ENCODE data around the gene CDH23. TPM values are rescaled to one million over a fixed set of nuclear protein-coding genes. Genes with fewer than 3 reads are reported as not detected.

CDH23 gene
- total RNA-seq, 1 experiment from 2014 or later = 7.8 TPM

- Histone ChIP-seq H3K9me3 (ENCODE audit: insufficient read depth, low read depth) (no peaks in the 10 kb centered on the region), H3K4me1 (replicated peaks; ENCODE audit: insufficient read depth) (no peaks in the 10 kb centered on the region), H3F3A (ENCODE audit: insufficient read depth, low read depth) (no peaks in the 10 kb centered on the region), H3K4me2 (no peak overlapping the region), H3K36me3 (ENCODE audit: low read depth) (no peaks in the 10 kb centered on the region), H3K27ac (no peak overlapping the region), H3K27me3 (ENCODE audit: insufficient read depth, low read depth) (no peaks in the 10 kb centered on the region), H3K9me2 (ENCODE audit: insufficient read depth) (no peaks in the 10 kb centered on the region), H4K20me1 (ENCODE audit: insufficient read depth) (no peaks in the 10 kb centered on the region), H2AFZ (no peak overlapping the region), H3K79me2 (ENCODE audit: low read depth) (no peaks in the 10 kb centered on the region), H3K4me3 (no peak overlapping the region)
- POLR2A ChIA-PET (ENCODE audit: unreplicated experiment) = interaction anchor here (0.5 to 0.7 kb wide), 2 partner anchors 15 to 671 kb away, joined by 3 to 4 read pairs; no protein-coding TSS in a partner anchor
- CTCF ChIA-PET = no interaction called here
- DNase-seq = no peak
- no peak for TF ChIP-seq EZH2 (IDR thresholded peaks at IDR 0.05; ENCODE audit: low read depth)
- TF ChIP-seq, protein P1, sequence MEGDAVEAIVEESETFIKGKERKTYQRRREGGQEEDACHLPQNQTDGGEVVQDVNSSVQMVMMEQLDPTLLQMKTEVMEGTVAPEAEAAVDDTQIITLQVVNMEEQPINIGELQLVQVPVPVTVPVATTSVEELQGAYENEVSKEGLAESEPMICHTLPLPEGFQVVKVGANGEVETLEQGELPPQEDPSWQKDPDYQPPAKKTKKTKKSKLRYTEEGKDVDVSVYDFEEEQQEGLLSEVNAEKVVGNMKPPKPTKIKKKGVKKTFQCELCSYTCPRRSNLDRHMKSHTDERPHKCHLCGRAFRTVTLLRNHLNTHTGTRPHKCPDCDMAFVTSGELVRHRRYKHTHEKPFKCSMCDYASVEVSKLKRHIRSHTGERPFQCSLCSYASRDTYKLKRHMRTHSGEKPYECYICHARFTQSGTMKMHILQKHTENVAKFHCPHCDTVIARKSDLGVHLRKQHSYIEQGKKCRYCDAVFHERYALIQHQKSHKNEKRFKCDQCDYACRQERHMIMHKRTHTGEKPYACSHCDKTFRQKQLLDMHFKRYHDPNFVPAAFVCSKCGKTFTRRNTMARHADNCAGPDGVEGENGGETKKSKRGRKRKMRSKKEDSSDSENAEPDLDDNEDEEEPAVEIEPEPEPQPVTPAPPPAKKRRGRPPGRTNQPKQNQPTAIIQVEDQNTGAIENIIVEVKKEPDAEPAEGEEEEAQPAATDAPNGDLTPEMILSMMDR (conservative IDR thresholded peaks at IDR 0.05) = no peak
- BruUV-seq (replicated peaks) = no TSS peak
- intact Hi-C loops (cut with micrococcal nuclease; ENCODE audit: unreplicated experiment) = no loop called here
Observed at GRCh38 chr10:71679425-71679824, 282.7 kb downstream of the CDH23 start.

DNA sequence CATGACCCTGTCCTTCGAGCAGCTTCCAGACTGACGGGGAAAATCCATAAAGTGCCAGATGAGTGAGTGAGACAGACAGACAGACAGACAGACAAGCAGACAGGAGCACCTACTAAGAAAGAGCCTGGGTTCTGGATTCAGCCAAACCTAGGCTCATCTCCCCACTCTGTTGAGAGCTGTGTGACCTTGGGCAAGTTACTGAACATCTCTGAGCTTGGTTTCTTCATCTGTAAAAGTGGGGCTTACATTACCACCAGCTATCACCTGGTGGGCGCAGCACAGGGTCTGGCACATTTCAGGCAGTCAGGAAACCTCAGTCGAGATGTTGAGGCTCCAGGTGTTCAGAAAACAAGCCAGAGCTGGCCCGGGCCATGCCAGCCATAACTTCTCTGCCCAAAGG lies 285.3 kb downstream of the CDH23 start:
- TF ChIP-seq, protein P1 (conservative IDR thresholded peaks at IDR 0.05) = no peak
- no peak for TF ChIP-seq EZH2 (IDR thresholded peaks at IDR 0.05; ENCODE audit: low read depth)
- no TSS peak for BruUV-seq (replicated peaks)
- Histone ChIP-seq H2AFZ (no peak overlapping the region), H3K9me3 (ENCODE audit: insufficient read depth, low read depth) (no peaks in the 10 kb centered on the region), H3K4me1 (replicated peaks; ENCODE audit: insufficient read depth) (no peaks in the 10 kb centered on the region), H3K4me2 (no peak overlapping the region), H3K27ac (no peak overlapping the region), H4K20me1 (ENCODE audit: insufficient read depth) (no peaks in the 10 kb centered on the region), H3K36me3 (ENCODE audit: low read depth) (no peaks in the 10 kb centered on the region), H3K4me3 (no peak overlapping the region), H3K27me3 (ENCODE audit: insufficient read depth, low read depth) (no peaks in the 10 kb centered on the region), H3K79me2 (ENCODE audit: low read depth) (no peaks in the 10 kb centered on the region), H3K9me2 (ENCODE audit: insufficient read depth) (no peaks in the 10 kb centered on the region), H3F3A (ENCODE audit: insufficient read depth, low read depth) (no peaks in the 10 kb centered on the region)
- intact Hi-C loops (cut with micrococcal nuclease; ENCODE audit: unreplicated experiment) = no loop called here
- ChIA-PET CTCF (no interaction called here), POLR2A (ENCODE audit: unreplicated experiment) (no interaction called here)
- no peak for DNase-seq

DNA sequence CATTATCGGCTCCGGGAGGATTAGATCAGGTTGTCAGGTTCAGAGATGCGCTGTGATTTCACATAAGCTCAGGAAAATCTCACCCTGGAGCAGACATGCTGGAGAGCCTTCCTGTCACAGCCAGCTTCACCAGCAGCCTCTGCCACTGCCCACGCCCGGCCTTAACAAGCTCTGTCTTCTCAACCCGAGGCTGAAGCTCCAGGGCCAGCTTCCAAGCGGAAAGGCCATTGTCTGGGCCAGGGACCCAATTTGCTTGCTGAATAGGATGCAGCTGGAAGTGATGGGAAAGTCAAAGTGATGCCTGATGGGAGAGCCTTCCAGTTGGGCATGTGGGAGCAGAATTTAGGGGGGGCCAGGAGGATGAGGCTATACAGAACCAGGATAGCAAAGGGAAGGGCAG lies 286.6 kb downstream of the CDH23 start:
- Histone ChIP-seq H3K4me3 (no peak overlapping the region), H3K4me1 (replicated peaks; ENCODE audit: insufficient read depth) (no peaks in the 10 kb centered on the region), H3K9me2 (ENCODE audit: insufficient read depth) (no peaks in the 10 kb centered on the region), H3K36me3 (ENCODE audit: low read depth) (no peaks in the 10 kb centered on the region), H4K20me1 (ENCODE audit: insufficient read depth) (no peaks in the 10 kb centered on the region), H3K27ac (no peak overlapping the region), H3K4me2 (no peak overlapping the region), H3F3A (ENCODE audit: insufficient read depth, low read depth) (no peaks in the 10 kb centered on the region; the same call in 1 of the 2 replicates), H3K27me3 (ENCODE audit: insufficient read depth, low read depth) (no peaks in the 10 kb centered on the region), H2AFZ (no peak overlapping the region), H3K79me2 (ENCODE audit: low read depth) (no peaks in the 10 kb centered on the region), H3K9me3 (ENCODE audit: insufficient read depth, low read depth) (no peaks in the 10 kb centered on the region)
- TF ChIP-seq, protein P1 (conservative IDR thresholded peaks at IDR 0.05) = no peak
- no peak for TF ChIP-seq EZH2 (IDR thresholded peaks at IDR 0.05; ENCODE audit: low read depth)
- no peak for DNase-seq
- CTCF ChIA-PET = no interaction called here
- BruUV-seq (replicated peaks) = no TSS peak
- POLR2A ChIA-PET (ENCODE audit: unreplicated experiment) = no interaction called here
- intact Hi-C loops (cut with micrococcal nuclease; ENCODE audit: unreplicated experiment) = no loop called here
